Mesangial cell (primary cell): Measurements from ENCODE around the gene HAS3. TPM values are rescaled to one million over a fixed set of nuclear protein-coding genes. Genes with fewer than 3 reads are reported as not detected.

Experiments
- total RNA-seq: library from RNA; depleted of rRNA; stranded (reverse); fragments of >200 nt; gene quantifications from 2 replicates; pipeline ENCODE4 v1.2.3, GENCODE V29; 2015

The HAS3 gene, protein sequence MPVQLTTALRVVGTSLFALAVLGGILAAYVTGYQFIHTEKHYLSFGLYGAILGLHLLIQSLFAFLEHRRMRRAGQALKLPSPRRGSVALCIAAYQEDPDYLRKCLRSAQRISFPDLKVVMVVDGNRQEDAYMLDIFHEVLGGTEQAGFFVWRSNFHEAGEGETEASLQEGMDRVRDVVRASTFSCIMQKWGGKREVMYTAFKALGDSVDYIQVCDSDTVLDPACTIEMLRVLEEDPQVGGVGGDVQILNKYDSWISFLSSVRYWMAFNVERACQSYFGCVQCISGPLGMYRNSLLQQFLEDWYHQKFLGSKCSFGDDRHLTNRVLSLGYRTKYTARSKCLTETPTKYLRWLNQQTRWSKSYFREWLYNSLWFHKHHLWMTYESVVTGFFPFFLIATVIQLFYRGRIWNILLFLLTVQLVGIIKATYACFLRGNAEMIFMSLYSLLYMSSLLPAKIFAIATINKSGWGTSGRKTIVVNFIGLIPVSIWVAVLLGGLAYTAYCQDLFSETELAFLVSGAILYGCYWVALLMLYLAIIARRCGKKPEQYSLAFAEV
- total RNA-seq: 1.0 and 3.6 TPM in 2 replicates

GRCh38 chr16:69105501-69106361, at the start of gene HAS3:
HAS3 (plus strand) TSS chr16:69105653; CDS start chr16:69109396, 3,743 bp downstream.

DNA sequence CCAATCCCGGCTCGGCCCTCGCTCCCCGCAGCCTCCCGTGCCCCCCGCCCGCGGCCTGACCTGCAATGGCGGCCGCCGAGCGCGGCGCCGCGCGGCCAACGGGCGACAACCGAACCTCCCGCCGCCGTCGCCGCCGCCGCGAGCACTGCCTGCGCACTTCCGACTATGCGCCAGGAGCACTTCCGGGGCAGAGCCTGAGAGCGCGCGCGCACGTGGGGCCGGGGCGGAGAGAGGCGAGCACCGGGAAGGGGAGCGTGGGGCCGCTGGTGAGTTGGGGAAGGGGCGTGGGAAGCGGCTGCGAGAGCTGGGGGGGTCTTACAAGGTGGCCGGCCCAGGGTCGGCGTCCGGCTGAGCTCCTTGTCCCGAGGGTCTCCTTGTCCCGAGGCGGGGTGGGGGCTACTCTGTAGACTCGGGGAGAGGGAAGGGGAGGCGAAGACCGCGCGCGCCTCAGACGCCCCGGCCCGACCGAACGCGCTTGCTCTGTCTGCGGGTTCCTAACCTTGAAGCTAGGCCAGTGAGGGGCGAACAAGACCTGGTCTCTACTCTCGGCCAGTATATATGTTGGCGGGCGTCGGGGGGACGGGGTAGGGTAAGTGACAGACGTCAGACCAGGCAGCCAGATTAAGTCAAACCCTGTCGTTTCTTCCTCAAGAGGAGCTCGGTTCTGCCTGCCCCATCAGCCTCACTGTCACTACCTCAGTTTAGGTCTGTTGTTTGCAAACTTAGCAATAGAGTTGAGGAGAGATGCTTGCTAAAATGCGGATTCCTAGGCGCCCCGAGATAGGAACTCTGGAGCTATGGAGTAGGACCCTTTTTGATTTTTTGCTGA, 27.2 kb downstream of the HAS3 start, which contains the start of the genes CHTF8 and UTP4:
Gene CHTF8 (minus strand): TSS at position 165 of the 829 bp plus-strand sequence. CDS start 11,130 bp downstream, outside the sequence.
Gene UTP4 (plus strand): TSS at position 226 of the 829 bp plus-strand sequence. CDS start 811 bp downstream, outside the sequence.

Other genes starting within 250 kb of the HAS3 start
- gene CHTF8, start 26.9 kb downstream of the HAS3 start, total RNA-seq: 98.4 and 111 TPM in 2 replicates
- 21.9 and 36.8 TPM in 2 replicates for gene UTP4, start 27.0 kb downstream of the HAS3 start, total RNA-seq
- 26.7 and 29.8 TPM in 2 replicates for gene SNTB2, start 81.5 kb downstream of the HAS3 start, total RNA-seq
- gene VPS4A, start 205.7 kb downstream of the HAS3 start, total RNA-seq: 26.5 and 37.5 TPM in 2 replicates
- 23.3 and 30.1 TPM in 2 replicates for gene PDF, start 224.9 kb downstream of the HAS3 start, total RNA-seq
- gene COG8, start 233.9 kb downstream of the HAS3 start, total RNA-seq: 47.6 and 63.3 TPM in 2 replicates
- gene NIP7, start 234.1 kb downstream of the HAS3 start, total RNA-seq: 16.0 and 28.0 TPM in 2 replicates
- not detected in 2 replicates for gene TMED6, start 246.1 kb downstream of the HAS3 start, total RNA-seq